Colonic mucosa (tissue), 4 donors: Measurements from ENCODE around the gene CGN. TPM values are rescaled to one million over a fixed set of nuclear protein-coding genes. Genes with fewer than 3 reads are reported as not detected.

Experiments used
- DNase-seq: peaks from one replicate; pipeline ENCODE4 v3.0.0-alpha.2; 2020
- H3K27ac ChIP-seq: fragments of 200-600 bp; one replicate; pipeline ENCODE4 v1.8.0; 2021
- H3K27me3 ChIP-seq: fragments of 200-600 bp; one replicate; pipeline ENCODE4 v1.8.0; 2021
- H3K36me3 ChIP-seq: fragments of 200-600 bp; one replicate; pipeline ENCODE4 v1.8.0; 2021
- H3K4me1 ChIP-seq: fragments of 200-600 bp; one replicate; pipeline ENCODE4 v1.8.0; 2021; ENCODE audit warnings: mild to moderate bottlenecking
- H3K4me3 ChIP-seq: fragments of 200-600 bp; one replicate; pipeline ENCODE4 v1.8.0; 2021
- H3K9ac ChIP-seq, 2 donors: one replicate each; pipeline ENCODE4 v1.7.0; 2013; ENCODE audit warnings: control low read depth in 2 of 2, low read depth in 2 of 2, low read length in 2 of 2
- H3K9me3 ChIP-seq: fragments of 200-600 bp; one replicate; pipeline ENCODE4 v1.8.0; 2021
- intact Hi-C: fragments of 100-400 bp; cut with DNase I; formaldehyde crosslinking; loops from one replicate; pipeline ENCODE4 v1.14.1; 2022
- total RNA-seq, 2 donors: library from RNA; stranded (reverse); fragmentation: NEBNext Ultra II Directional in 1 of 2; extraction: Animal tissue kit (Norgen Biotek cat#: 25700) in 1 of 2; gene quantifications; one replicate each; pipeline ENCODE4 v1.2.1, GENCODE V29; 2021
- TF ChIP-seq, protein P1 (sequence below): fragments of 200-600 bp; IDR thresholded peaks from one replicate; pipeline ENCODE4 v1.8.0; 2022; ENCODE audit warnings: antibody characterized with exemption, mild to moderate bottlenecking
- donor health status: healthy.
- donor health status: DM: no; HTN: no; CAD: no.
- donor health status: DM: no; HTN: no; CAD: no.

Gene CGN
- total RNA-seq, 2 donors from 2014 or later = 118 to 148 TPM

DNA sequence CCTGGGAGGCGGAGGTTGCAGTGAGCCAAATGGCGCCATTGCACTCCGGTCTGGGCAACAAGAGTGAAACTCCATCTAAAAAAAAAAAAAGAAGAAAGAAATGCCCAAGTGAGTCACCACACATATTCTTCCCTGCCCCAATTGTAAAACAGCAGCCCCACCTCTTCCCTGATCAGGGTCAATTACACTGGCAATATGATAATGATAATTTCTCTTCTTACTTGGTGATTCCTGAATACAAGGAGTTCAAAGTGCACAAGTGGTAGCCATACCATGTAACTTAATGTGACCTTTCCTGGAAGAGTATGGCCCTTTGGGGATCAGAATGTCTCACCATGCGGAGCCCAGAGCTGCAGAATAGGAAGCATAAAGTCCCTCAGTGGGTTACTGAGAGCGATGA is 11.8 kb upstream of the CGN start:
- Histone ChIP-seq H3K27me3 (no peaks in the 10 kb centered on the region), H3K4me1 (no peaks in the 10 kb centered on the region), H3K9ac (peak overlapping the region in 1 of 2 donors; percentile 2), H3K36me3 (no peaks in the 10 kb centered on the region), H3K27ac (peak overlapping the region; percentile 40), H3K4me3 (no peak overlapping the region), H3K9me3 (no peaks in the 10 kb centered on the region)
- intact Hi-C loops = no loop called here
- TF ChIP-seq, protein P1, sequence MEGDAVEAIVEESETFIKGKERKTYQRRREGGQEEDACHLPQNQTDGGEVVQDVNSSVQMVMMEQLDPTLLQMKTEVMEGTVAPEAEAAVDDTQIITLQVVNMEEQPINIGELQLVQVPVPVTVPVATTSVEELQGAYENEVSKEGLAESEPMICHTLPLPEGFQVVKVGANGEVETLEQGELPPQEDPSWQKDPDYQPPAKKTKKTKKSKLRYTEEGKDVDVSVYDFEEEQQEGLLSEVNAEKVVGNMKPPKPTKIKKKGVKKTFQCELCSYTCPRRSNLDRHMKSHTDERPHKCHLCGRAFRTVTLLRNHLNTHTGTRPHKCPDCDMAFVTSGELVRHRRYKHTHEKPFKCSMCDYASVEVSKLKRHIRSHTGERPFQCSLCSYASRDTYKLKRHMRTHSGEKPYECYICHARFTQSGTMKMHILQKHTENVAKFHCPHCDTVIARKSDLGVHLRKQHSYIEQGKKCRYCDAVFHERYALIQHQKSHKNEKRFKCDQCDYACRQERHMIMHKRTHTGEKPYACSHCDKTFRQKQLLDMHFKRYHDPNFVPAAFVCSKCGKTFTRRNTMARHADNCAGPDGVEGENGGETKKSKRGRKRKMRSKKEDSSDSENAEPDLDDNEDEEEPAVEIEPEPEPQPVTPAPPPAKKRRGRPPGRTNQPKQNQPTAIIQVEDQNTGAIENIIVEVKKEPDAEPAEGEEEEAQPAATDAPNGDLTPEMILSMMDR = no peak
- no peak for DNase-seq

DNA sequence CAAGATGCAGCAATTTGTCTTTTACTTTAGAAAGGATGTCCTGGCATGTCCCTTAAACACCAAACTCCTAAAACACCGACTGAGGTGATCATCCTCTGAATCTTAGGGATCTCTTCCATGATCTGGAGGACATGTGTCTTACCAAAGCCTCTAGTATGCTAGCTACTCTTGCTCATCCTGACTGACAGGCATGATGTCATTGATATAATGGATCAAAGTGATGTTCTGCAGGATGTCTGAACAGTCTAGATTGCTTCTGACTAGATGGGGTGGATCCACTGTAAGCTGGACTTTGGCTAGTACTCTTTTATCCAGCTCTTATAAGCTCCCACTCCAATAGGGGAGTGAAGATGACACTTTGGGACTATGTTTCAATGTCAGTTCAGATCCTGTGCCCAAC is 11.3 kb upstream of the CGN start:
- TF ChIP-seq, protein P1 = no peak
- H3K27ac ChIP-seq = peak overlapping the region; percentile 40
- no peaks in the 10 kb centered on the region for H3K36me3 ChIP-seq
- H3K4me3 ChIP-seq = no peak overlapping the region
- intact Hi-C loops = no loop called here
- DNase-seq = no peak
- H3K9me3 ChIP-seq = no peaks in the 10 kb centered on the region
- H3K4me1 ChIP-seq = no peaks in the 10 kb centered on the region
- no peaks in the 10 kb centered on the region for H3K27me3 ChIP-seq
- peak overlapping the region in 1 of 2 donors; percentile 5 for H3K9ac ChIP-seq

DNA sequence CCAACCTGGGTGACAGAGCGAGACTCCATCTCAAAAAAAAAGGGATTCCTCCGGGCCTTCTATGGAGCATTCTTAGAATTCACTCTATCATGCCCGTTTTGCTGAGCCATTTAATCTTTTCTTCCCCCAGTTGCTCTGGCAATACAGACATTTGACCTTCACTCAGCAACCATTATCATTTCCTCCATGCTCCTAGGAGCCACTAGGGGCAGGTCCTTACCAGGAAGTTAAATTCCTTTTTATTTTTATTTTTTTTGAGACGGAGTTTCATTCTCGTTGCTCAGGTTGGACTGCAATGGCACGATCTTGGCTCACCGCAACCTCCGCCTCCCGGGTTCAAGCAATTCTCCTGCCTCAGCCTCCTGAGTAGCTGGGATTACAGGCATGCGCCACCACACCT is 9.7 kb upstream of the CGN start:
- DNase-seq = no peak
- no peaks in the 10 kb centered on the region for H3K9me3 ChIP-seq
- intact Hi-C loops = no loop called here
- no peaks in the 10 kb centered on the region for H3K27me3 ChIP-seq
- no peaks in the 10 kb centered on the region for H3K36me3 ChIP-seq
- H3K4me3 ChIP-seq = no peak overlapping the region
- H3K9ac ChIP-seq = no peak overlapping the region
- TF ChIP-seq, protein P1 = peak; percentile 11
- H3K27ac ChIP-seq = no peak overlapping the region
- no peaks in the 10 kb centered on the region for H3K4me1 ChIP-seq

DNA sequence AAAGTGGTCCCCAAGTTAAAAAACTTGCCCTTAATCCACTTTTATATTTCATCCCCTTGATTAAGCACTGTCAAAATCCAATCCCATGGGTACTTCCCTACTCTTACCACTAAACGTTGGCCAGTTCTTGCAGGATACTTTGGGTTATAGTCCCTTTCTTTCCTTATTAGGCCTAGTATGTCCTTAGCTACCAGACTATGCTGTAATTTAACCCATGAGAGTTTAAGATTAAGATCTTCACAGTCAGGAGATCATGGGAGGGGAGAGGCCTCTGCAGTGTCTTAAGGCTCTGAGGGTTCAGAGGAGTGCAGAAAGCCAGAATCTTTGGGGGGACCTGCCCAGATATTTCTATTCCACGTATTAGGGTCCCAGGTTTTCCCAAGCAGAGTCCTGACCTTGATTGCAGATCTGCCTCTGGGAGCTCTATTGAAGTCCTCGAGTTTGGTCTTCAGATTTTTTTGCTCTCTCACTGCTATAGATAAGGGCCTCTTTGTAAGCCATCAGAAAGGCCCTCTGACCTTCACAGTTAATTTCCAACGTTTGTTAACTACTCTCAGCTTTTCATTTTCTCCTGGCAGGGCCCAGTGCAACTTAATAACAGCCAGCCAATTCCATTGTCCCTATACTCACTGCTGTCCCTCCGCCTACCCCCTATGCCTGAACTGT is 9.0 kb upstream of the CGN start:
- no peak overlapping the region for H3K27ac ChIP-seq
- intact Hi-C loops = no loop called here
- H3K9ac ChIP-seq = no peak overlapping the region
- H3K4me3 ChIP-seq = no peak overlapping the region
- H3K9me3 ChIP-seq = no peaks in the 10 kb centered on the region
- H3K4me1 ChIP-seq = no peaks in the 10 kb centered on the region
- H3K27me3 ChIP-seq = no peaks in the 10 kb centered on the region
- no peak for DNase-seq
- H3K36me3 ChIP-seq = no peaks in the 10 kb centered on the region
- TF ChIP-seq, protein P1 = no peak

DNA sequence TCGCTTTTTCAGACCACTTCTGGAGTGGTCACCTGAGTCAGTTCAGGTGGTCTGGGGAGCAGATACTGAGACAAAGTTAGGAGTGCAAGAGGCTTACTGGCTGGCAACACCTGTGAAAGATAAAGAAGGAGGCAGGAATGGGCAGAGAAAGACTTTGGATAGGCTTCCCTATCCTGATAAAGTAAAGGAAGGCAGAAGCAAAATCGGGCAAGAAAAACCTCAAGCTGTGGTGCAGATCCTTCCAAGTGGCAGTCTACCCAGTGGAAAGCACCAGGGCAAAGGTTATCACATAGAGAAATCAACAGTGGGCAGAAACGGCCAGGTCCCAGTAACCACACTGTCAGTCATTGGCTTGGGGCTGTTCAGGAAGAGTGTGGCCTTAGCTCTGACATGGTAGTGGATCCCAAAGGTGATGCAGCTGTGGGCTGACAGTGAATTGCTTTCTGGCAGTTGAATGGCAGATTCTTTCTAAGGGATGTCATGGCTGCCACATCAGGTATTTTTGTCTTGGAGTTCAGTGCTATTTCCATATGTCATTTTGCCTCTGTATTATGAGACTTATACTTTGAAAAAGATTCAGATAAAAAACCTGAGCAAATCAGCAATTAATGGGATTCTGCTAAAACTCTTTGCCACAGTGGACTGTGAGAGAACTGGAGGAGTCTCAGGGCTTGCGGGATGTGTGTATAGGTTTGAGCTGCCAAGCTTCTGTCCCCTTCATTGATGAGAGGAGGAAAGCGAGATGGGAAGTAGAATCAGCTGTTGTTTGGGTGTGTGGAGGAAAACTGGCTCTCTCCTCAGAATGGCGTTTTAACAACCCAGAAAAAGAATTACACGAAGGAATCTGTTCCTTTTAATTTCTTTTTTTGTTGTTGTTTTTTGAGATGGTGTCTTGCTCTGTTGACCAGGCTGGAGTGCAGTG is 8.1 kb upstream of the CGN start:
- peak; percentile 25 for DNase-seq
- Histone ChIP-seq H3K4me3 (no peak overlapping the region), H3K36me3 (no peaks in the 10 kb centered on the region), H3K27me3 (no peaks in the 10 kb centered on the region), H3K9ac (no peak overlapping the region), H3K4me1 (no peaks in the 10 kb centered on the region), H3K27ac (no peak overlapping the region), H3K9me3 (no peaks in the 10 kb centered on the region)
- intact Hi-C loops = no loop called here
- TF ChIP-seq, protein P1 = no peak
